ENCODE measurements around the gene PROX1. TPM values are rescaled to one million over a fixed set of nuclear protein-coding genes. Genes with fewer than 3 reads are reported as not detected.

PROX1 gene
- total and polyA plus RNA-seq, 3 donors from 2014 or later = 4.2 to 19.1 (median 6.5) TPM

DNA sequence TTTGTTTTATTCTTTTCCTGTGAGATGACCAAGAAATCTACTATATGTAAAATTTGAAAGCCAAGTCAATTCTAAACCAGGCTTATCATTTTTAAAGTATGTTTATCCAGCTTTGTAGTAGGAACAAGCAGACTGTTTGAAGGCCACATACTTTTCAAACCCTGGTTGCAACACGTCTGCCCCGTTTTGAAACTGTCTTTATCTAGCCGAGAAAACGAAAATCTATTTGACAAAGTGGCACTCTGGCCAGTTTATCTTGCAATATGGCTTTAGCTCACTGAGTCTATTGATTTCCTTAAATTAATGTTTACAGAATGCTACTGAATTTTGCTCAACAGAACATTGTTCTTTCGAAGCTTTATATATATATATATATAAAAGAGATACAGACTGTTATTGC lies 39.7 kb downstream of the PROX1 start:
- TF ChIP-seq, protein P1, sequence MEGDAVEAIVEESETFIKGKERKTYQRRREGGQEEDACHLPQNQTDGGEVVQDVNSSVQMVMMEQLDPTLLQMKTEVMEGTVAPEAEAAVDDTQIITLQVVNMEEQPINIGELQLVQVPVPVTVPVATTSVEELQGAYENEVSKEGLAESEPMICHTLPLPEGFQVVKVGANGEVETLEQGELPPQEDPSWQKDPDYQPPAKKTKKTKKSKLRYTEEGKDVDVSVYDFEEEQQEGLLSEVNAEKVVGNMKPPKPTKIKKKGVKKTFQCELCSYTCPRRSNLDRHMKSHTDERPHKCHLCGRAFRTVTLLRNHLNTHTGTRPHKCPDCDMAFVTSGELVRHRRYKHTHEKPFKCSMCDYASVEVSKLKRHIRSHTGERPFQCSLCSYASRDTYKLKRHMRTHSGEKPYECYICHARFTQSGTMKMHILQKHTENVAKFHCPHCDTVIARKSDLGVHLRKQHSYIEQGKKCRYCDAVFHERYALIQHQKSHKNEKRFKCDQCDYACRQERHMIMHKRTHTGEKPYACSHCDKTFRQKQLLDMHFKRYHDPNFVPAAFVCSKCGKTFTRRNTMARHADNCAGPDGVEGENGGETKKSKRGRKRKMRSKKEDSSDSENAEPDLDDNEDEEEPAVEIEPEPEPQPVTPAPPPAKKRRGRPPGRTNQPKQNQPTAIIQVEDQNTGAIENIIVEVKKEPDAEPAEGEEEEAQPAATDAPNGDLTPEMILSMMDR (IDR thresholded peaks at IDR 0.05) = no peak
- no peak for TF ChIP-seq POLR2A (IDR thresholded peaks at IDR 0.05)
- Histone ChIP-seq H3K4me3 (no peak overlapping the region), H3K36me3 (ENCODE audit: low read depth, missing control alignments) (no peaks in the 10 kb centered on the region), H3K27me3 (no peaks in the 10 kb centered on the region), H3K9me3 (no peaks in the 10 kb centered on the region), H3K4me1 (no peaks in the 10 kb centered on the region), H3K27ac (no peak overlapping the region)
- intact Hi-C loops (cut with DNase I; ENCODE audit: low total_unique reads) = no loop called here
- 40 to 53% methylated on average over 5 of the region's 5 CpGs for WGBS, 2 donors
- DNase-seq = no peak

DNA sequence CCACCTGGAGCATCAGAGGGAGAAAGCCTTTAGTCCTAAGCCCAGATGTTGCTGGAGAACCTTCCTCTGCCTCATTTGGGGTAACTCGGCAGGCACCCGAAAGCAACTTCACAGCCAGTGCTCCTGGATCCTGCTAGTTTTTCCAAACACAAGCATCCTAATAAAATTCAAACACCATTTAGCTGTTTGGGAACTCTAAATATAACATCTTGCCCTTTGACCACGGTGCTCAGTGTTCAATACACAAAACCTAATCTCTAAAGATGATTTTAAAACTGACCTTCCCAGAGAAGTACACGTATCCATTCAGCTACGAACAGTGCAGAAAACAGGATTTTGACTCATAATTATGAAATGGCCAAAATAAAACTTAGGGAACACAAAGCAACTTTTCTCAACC lies 40.3 kb downstream of the PROX1 start:
- no peaks in the 10 kb centered on the region for H3K9me3 ChIP-seq
- no peak for DNase-seq
- 67 to 78% methylated on average over 5 of the region's 5 CpGs for WGBS, 2 donors
- H3K27me3 ChIP-seq = no peaks in the 10 kb centered on the region
- no peaks in the 10 kb centered on the region for H3K36me3 ChIP-seq (ENCODE audit: low read depth, missing control alignments)
- TF ChIP-seq POLR2A (IDR thresholded peaks at IDR 0.05) = no peak
- H3K4me3 ChIP-seq = no peak overlapping the region
- H3K27ac ChIP-seq = no peak overlapping the region
- H3K4me1 ChIP-seq = no peaks in the 10 kb centered on the region
- intact Hi-C loops (cut with DNase I; ENCODE audit: low total_unique reads) = no loop called here

DNA sequence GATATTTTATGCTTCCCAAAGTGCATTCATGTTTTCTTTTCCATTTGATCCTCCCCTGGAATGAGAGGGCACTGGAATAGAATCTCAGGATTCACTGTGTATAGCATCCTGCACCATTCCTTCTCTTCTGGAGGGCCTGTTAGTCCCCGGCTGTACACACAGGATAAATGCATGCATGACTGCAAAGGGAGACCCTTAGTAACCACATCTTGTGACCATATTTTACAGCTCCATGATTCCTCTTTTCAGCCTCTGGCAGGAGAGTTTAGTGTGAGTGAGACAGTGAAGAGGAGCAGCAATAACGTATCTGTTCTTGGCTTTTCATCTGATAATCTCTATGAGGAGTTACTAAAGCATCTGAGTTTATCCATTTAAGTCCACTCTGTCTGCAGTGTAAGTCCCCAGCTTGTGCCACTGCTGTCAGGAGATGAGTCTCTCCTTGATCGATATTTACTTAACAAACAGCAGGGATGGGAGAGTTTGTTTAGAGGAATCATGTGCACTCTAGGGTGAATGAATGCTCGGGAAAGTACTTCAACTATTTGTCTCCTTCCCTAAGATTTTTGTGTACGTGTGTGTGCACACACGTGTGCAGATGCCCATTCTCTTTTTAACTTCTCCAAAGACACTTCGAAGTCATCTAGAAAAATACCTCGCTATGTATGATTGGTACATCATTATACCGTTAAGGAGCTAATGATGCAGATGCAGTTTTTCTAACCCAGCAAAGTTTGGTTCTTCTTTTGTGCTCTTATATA lies 41.1 kb downstream of the PROX1 start:
- intact Hi-C loops (cut with DNase I; ENCODE audit: low total_unique reads) = no loop called here
- Histone ChIP-seq H3K4me1 (no peaks in the 10 kb centered on the region), H3K9me3 (no peaks in the 10 kb centered on the region), H3K27me3 (no peaks in the 10 kb centered on the region), H3K36me3 (ENCODE audit: low read depth, missing control alignments) (no peaks in the 10 kb centered on the region), H3K27ac (no peak overlapping the region), H3K4me3 (no peak overlapping the region)
- DNase-seq = no peak
- no peak for TF ChIP-seq POLR2A (IDR thresholded peaks at IDR 0.05)
- 73 to 79% methylated on average over 9 of the region's 9 CpGs for WGBS, 2 donors

DNA sequence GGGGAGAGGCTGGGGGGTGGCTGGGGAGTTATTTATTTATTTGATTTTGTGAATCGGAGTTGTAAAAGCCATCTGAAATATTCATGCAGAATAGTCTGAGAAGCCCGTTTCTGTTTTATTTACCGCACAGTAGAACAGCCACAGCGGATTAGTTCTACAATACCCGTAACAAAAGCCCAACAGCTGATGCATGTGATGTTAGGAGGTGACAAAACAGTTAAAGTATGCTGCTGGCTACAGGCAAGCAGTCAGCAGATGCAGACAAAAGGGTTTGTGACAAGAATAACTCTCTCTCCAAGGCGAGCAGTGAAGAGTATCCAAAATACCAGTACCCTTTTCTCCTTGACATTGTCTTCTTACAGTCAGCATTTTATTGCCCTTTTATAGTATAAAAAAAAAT lies 42.0 kb downstream of the PROX1 start:
- Histone ChIP-seq H3K4me3 (no peak overlapping the region), H3K27ac (no peak overlapping the region), H3K4me1 (no peaks in the 10 kb centered on the region), H3K27me3 (no peaks in the 10 kb centered on the region), H3K9me3 (no peaks in the 10 kb centered on the region), H3K36me3 (ENCODE audit: low read depth, missing control alignments) (no peaks in the 10 kb centered on the region)
- TF ChIP-seq, protein P1 (IDR thresholded peaks at IDR 0.05) = no peak
- TF ChIP-seq POLR2A (IDR thresholded peaks at IDR 0.05) = no peak
- intact Hi-C loops (cut with DNase I; ENCODE audit: low total_unique reads) = no loop called here
- WGBS, 2 donors = 82 to 96% methylated on average over 6 of the region's 6 CpGs
- no peak for DNase-seq

DNA sequence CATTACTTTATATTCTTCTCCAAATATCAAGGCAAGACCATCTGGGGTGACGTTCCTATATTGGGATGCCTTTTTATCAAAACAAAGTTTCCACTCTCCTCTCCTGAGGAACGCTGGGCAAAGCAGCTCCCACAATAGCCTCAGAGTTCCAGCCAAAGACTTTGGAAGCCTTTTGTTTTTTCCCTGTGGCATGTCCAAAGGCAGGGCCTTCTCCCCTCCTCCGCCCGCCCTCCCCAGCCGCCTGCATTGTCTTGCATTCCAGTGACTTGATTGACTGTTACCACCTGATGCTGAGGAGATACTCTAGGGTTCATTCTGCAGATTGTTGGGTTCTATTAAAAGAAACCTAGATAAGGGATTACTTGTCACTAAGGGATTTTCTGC lies 43.5 kb downstream of the PROX1 start:
- intact Hi-C loops (cut with DNase I; ENCODE audit: low total_unique reads) = no loop called here

More for the DNA sequence above, 43.5 kb downstream of the PROX1 start:
- Histone ChIP-seq H3K4me3 (no peak overlapping the region), H3K4me1 (no peaks in the 10 kb centered on the region), H3K27ac (no peak overlapping the region), H3K27me3 (no peaks in the 10 kb centered on the region), H3K9me3 (no peaks in the 10 kb centered on the region), H3K36me3 (ENCODE audit: low read depth, missing control alignments) (no peaks in the 10 kb centered on the region)
- TF ChIP-seq POLR2A (IDR thresholded peaks at IDR 0.05) = no peak
- TF ChIP-seq, protein P1 (IDR thresholded peaks at IDR 0.05) = no peak
- 60 to 76% methylated on average over 5 of the region's 5 CpGs for WGBS, 2 donors
- DNase-seq = no peak

Measured in testis (tissue), 3 donors.